H1 (cell line): ENCODE results near the gene STAM. TPM values are rescaled to one million over a fixed set of nuclear protein-coding genes. Genes with fewer than 3 reads are reported as not detected.

Experiments
- ASH2L ChIP-seq: fragments of 200-600, 300-600 bp; sonication (generic); IDR thresholded peaks from one replicate; pipeline ENCODE4 v1.7.1; 2017; ENCODE audit warnings: low read length
- CHD7 ChIP-seq: fragments of 300-600 bp; sonication (generic); IDR thresholded peaks from 2 replicates; pipeline ENCODE4 v1.7.1; 2012; ENCODE audit warnings: low read length, moderate library complexity, mild to moderate bottlenecking, inconsistent platforms; ENCODE audit not compliant: insufficient replicate concordance
- FOSL1 ChIP-seq: IDR thresholded peaks from 2 replicates; pipeline ENCODE4 v1.6.1; 2011; ENCODE audit warnings: mild to moderate bottlenecking, low read depth, low read length, moderate library complexity; ENCODE audit not compliant: insufficient read depth
- KDM5A ChIP-seq: fragments of 200-600 bp; IDR thresholded peaks from 2 replicates; pipeline ENCODE4 v1.7.1; 2012; ENCODE audit warnings: mild to moderate bottlenecking, low read length, inconsistent platforms, mixed read lengths
- SP1 ChIP-seq: IDR thresholded peaks from 2 replicates; pipeline ENCODE4 v1.6.1; 2011; ENCODE audit warnings: low read depth, low read length
- SUZ12 ChIP-seq: fragments of 200-600 bp; sonication (generic); IDR thresholded peaks from 2 replicates; pipeline ENCODE4 v1.6.1; 2012; ENCODE audit warnings: mild to moderate bottlenecking, inconsistent platforms, low read length, moderate library complexity, mixed read lengths
- polyA plus RNA-seq, 7 experiments: library from polyadenylated mRNA; depleted of rRNA in 3 of 7; stranded (reverse) in 5 of 7; unstranded in 2 of 7; fragments of >200 nt in 5 of 7; fragments of 200-250 nt in 2 of 7; gene quantifications; 1 replicate in 5 of 7; 2 replicates in 1 of 7; 4 replicates in 1 of 7; pipeline versions ENCODE4 v1.2.1 to v1.2.3, GENCODE V29; 2011 to 2013; ENCODE audit warnings: missing spikeins in 2 of 7, mixed read lengths in 2 of 7
- total RNA-seq: library from RNA; stranded (reverse); fragmentation: NEBNext Ultra II Directional; extraction: Animal tissue kit (Norgen Biotek cat#: 25700); gene quantifications from 2 replicates; pipeline ENCODE4 v1.2.1, GENCODE V29; 2021

Gene STAM
- total and polyA plus RNA-seq, 2 of the 8 experiments (the other 6 are each of a cell fraction or from before 2014, with no cell fraction given) = 22.0 to 27.8 TPM

GRCh38 chr10:17663450-17663849 lies 19.5 kb downstream of the STAM start (continued):
- no peak for TF ChIP-seq CHD7
- no peak for TF ChIP-seq KDM5A
- TF ChIP-seq SP1 = no peak
- no peak for TF ChIP-seq SUZ12
- TF ChIP-seq FOSL1 = no peak
- TF ChIP-seq ASH2L = no peak
